ENCODE results near the gene COL24A1. TPM values are rescaled to one million over a fixed set of nuclear protein-coding genes. Genes with fewer than 3 reads are reported as not detected.
"Not testable (repeated sequence)": the region's sequence is repeated elsewhere in the genome, so short reads cannot be mapped to it uniquely, and the experiment has no call there.

COL24A1 gene
- total and polyA plus RNA-seq, 2 donors (not counting 1 experiment from before 2014, with no cell fraction given): not detected

DNA sequence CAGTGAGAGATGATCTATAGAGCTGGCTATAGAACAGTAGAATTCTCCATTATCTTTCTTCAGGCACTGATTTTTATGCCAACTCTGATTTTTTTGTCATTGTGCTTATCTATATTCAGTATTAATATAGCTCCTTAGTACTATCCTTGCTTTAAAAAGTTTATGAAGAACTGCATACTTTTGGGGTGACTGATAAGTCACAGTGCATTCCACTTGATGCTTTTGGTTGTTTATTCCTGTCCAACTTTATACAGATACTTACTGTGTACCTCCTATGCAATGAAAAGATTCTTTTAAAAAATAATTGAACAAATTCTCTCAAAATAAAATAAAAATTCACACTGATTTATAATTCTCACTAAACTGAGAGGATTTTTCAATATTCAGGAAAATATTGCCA, 71.6 kb downstream of the COL24A1 start:
- DNase-seq (no peak), ATAC-seq (ENCODE audit: low read depth) (no peak)
- no peaks in the 10 kb centered on the region for H3K27me3 ChIP-seq (replicated peaks in 1 of 4; ENCODE audit: control extremely low read depth in 1 of 4, control insufficient read depth in 3 of 4, insufficient read depth in 4 of 4, low read length in 3 of 4)
- Mint-ChIP-seq H3K4me1 (peaks cover 6% of the 10 kb centered on the region), H3K9me3 (ENCODE audit: insufficient read depth) (no peaks in the 10 kb centered on the region), H3K27me3 (no peaks in the 10 kb centered on the region), H3K4me3 (no peak overlapping the region), H3K27ac (no peak overlapping the region)
- no peak overlapping the region for H2AFZ ChIP-seq (ENCODE audit: insufficient read depth, low read depth, low read length, poor library complexity, severe bottlenecking)
- ChIA-PET CTCF (no interaction called here), POLR2A (no interaction called here)
- intact Hi-C loops (cut with micrococcal nuclease): no loop called here
- H3K4me1 ChIP-seq (ENCODE audit: control insufficient read depth in 2 of 2, insufficient read depth in 2 of 2, low read length in 2 of 2): no peaks in the 10 kb centered on the region
- H3K4me2 ChIP-seq (replicated peaks; ENCODE audit: low read depth, low read length, poor library complexity, severe bottlenecking): no peak overlapping the region
- TF ChIP-seq, protein P1, sequence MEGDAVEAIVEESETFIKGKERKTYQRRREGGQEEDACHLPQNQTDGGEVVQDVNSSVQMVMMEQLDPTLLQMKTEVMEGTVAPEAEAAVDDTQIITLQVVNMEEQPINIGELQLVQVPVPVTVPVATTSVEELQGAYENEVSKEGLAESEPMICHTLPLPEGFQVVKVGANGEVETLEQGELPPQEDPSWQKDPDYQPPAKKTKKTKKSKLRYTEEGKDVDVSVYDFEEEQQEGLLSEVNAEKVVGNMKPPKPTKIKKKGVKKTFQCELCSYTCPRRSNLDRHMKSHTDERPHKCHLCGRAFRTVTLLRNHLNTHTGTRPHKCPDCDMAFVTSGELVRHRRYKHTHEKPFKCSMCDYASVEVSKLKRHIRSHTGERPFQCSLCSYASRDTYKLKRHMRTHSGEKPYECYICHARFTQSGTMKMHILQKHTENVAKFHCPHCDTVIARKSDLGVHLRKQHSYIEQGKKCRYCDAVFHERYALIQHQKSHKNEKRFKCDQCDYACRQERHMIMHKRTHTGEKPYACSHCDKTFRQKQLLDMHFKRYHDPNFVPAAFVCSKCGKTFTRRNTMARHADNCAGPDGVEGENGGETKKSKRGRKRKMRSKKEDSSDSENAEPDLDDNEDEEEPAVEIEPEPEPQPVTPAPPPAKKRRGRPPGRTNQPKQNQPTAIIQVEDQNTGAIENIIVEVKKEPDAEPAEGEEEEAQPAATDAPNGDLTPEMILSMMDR (IDR thresholded peaks at IDR 0.05): no peak
- TF ChIP-seq EZH2 (IDR thresholded peaks at IDR 0.05; ENCODE audit: borderline replicate concordance, insufficient read depth, low read depth, low read length, poor library complexity, severe bottlenecking): no peak
- H3K9ac ChIP-seq (ENCODE audit: low read length): no peak overlapping the region
- no peaks in the 10 kb centered on the region for H3K9me3 ChIP-seq (ENCODE audit: control extremely low read depth in 1 of 3, control insufficient read depth in 2 of 3, insufficient read depth in 1 of 3, low read length in 2 of 3)
- H3K27ac ChIP-seq (ENCODE audit: low read length in 2 of 2): no peak overlapping the region
- H3K79me2 ChIP-seq (ENCODE audit: control insufficient read depth, insufficient read depth, low read length): no peaks in the 10 kb centered on the region
- H4K20me1 ChIP-seq (ENCODE audit: control insufficient read depth, insufficient read depth, low read length, poor library complexity, severe bottlenecking): no peaks in the 10 kb centered on the region
- H3K36me3 ChIP-seq (replicated peaks in 1 of 2; ENCODE audit: control extremely low read depth in 1 of 2, control insufficient read depth in 1 of 2, extremely low read depth in 1 of 2, insufficient read depth in 2 of 2, low read length in 1 of 2): no peaks in the 10 kb centered on the region
- H3K4me3 ChIP-seq (ENCODE audit: control extremely low read depth in 1 of 5, extremely low read depth in 1 of 5, insufficient read depth in 1 of 5, low read depth in 2 of 5, low read length in 4 of 5): no peak overlapping the region

- Mint-ChIP-seq H3K27ac (no peak overlapping the region), H3K27me3 (no peaks in the 10 kb centered on the region), H3K4me3 (no peak overlapping the region), H3K4me1 (peaks cover 6% of the 10 kb centered on the region), H3K9me3 (ENCODE audit: insufficient read depth) (peaks cover 4% of the 10 kb centered on the region)
- Histone ChIP-seq H3K36me3 (replicated peaks in 1 of 2; ENCODE audit: control extremely low read depth in 1 of 2, control insufficient read depth in 1 of 2, extremely low read depth in 1 of 2, insufficient read depth in 2 of 2, low read length in 1 of 2) (no peaks in the 10 kb centered on the region), H2AFZ (ENCODE audit: insufficient read depth, low read depth, low read length, poor library complexity, severe bottlenecking) (no peak overlapping the region), H3K79me2 (ENCODE audit: control insufficient read depth, insufficient read depth, low read length) (no peaks in the 10 kb centered on the region), H3K9me3 (ENCODE audit: control extremely low read depth in 1 of 3, control insufficient read depth in 2 of 3, insufficient read depth in 1 of 3, low read length in 2 of 3) (no peaks in the 10 kb centered on the region), H3K9ac (ENCODE audit: low read length) (no peak overlapping the region), H3K27me3 (replicated peaks in 1 of 4; ENCODE audit: control extremely low read depth in 1 of 4, control insufficient read depth in 3 of 4, insufficient read depth in 4 of 4, low read length in 3 of 4) (no peaks in the 10 kb centered on the region), H3K4me3 (ENCODE audit: control extremely low read depth in 1 of 5, extremely low read depth in 1 of 5, insufficient read depth in 1 of 5, low read depth in 2 of 5, low read length in 4 of 5) (no peak overlapping the region), H4K20me1 (ENCODE audit: control insufficient read depth, insufficient read depth, low read length, poor library complexity, severe bottlenecking) (no peaks in the 10 kb centered on the region), H3K4me1 (ENCODE audit: control insufficient read depth in 2 of 2, insufficient read depth in 2 of 2, low read length in 2 of 2) (no peaks in the 10 kb centered on the region), H3K27ac (ENCODE audit: low read length in 2 of 2) (no peak overlapping the region), H3K4me2 (replicated peaks; ENCODE audit: low read depth, low read length, poor library complexity, severe bottlenecking) (no peak overlapping the region)
- ATAC-seq (ENCODE audit: low read depth) (no peak), DNase-seq (no peak)
- ChIA-PET POLR2A (no interaction called here), CTCF (no interaction called here)
- intact Hi-C loops (cut with micrococcal nuclease): no loop called here
- no peak for TF ChIP-seq EZH2 (IDR thresholded peaks at IDR 0.05; ENCODE audit: borderline replicate concordance, insufficient read depth, low read depth, low read length, poor library complexity, severe bottlenecking)
- TF ChIP-seq, protein P1 (IDR thresholded peaks at IDR 0.05): no peak
Measured at GRCh38 chr1:86082183-86082582, 74.4 kb downstream of the COL24A1 start.

DNA sequence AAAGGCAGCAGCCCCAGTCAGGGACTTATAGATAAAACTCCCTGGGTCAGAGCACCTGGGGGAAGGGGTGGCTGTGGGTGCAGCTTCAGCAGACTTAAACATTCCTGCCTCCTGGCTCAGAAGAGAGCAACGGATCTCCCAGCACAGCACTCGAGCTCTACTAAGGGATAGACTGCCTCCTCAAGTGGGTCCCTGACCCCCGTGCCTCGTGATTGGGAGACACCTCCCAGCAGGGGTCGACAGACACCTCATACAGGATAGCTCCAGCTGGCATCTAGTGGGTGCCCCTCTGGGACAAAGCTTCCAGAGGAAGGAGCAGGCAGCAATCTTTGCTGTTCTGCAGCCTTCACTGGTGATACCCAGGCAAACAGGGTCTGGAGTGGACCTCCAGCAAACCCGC, 84.1 kb downstream of the COL24A1 start:
- 85% methylated on average over 3 of the region's 6 CpGs for WGBS (ENCODE audit: insufficient coverage)
- intact Hi-C loops (cut with micrococcal nuclease); H3K27ac Mint-ChIP-seq; H3K27me3 ChIP-seq (replicated peaks in 1 of 4; ENCODE audit: control extremely low read depth in 1 of 4, control insufficient read depth in 3 of 4, insufficient read depth in 4 of 4, low read length in 3 of 4); H3K9me3 ChIP-seq (ENCODE audit: control extremely low read depth in 1 of 3, control insufficient read depth in 2 of 3, insufficient read depth in 1 of 3, low read length in 2 of 3); H3K4me3 Mint-ChIP-seq; DNase-seq; H3K4me3 ChIP-seq (ENCODE audit: control extremely low read depth in 1 of 5, extremely low read depth in 1 of 5, insufficient read depth in 1 of 5, low read depth in 2 of 5, low read length in 4 of 5); H3K36me3 ChIP-seq (replicated peaks in 1 of 2; ENCODE audit: control extremely low read depth in 1 of 2, control insufficient read depth in 1 of 2, extremely low read depth in 1 of 2, insufficient read depth in 2 of 2, low read length in 1 of 2); H3K4me1 Mint-ChIP-seq; H3K79me2 ChIP-seq (ENCODE audit: control insufficient read depth, insufficient read depth, low read length); H3K27ac ChIP-seq (ENCODE audit: low read length in 2 of 2); H2AFZ ChIP-seq (ENCODE audit: insufficient read depth, low read depth, low read length, poor library complexity, severe bottlenecking); H3K4me2 ChIP-seq (replicated peaks; ENCODE audit: low read depth, low read length, poor library complexity, severe bottlenecking); H3K4me1 ChIP-seq (ENCODE audit: control insufficient read depth in 2 of 2, insufficient read depth in 2 of 2, low read length in 2 of 2); H3K27me3 Mint-ChIP-seq; CTCF ChIA-PET; H3K9ac ChIP-seq (ENCODE audit: low read length); H4K20me1 ChIP-seq (ENCODE audit: control insufficient read depth, insufficient read depth, low read length, poor library complexity, severe bottlenecking); POLR2A ChIA-PET; ATAC-seq (ENCODE audit: low read depth); H3K9me3 Mint-ChIP-seq (ENCODE audit: insufficient read depth): not testable (repeated sequence)
